ENCODE results near the gene ANO3.

- TF ChIP-seq USF2 (IDR thresholded peaks at IDR 0.05; ENCODE audit: low read length) (no peak), EP300 (IDR thresholded peaks at IDR 0.05; ENCODE audit: borderline replicate concordance in 1 of 2, low read depth in 2 of 2, low read length in 2 of 2) (no peak), CHD2 (IDR thresholded peaks at IDR 0.05; ENCODE audit: low read length) (no peak), SP1 (IDR thresholded peaks at IDR 0.05; ENCODE audit: low read depth, low read length) (no peak), RAD21 (IDR thresholded peaks at IDR 0.05 in 1 of 2, conservative IDR thresholded peaks at IDR 0.05 in 1 of 2; ENCODE audit: low read depth in 2 of 2, low read length in 2 of 2) (no peak), HDAC2 (IDR thresholded peaks at IDR 0.05; ENCODE audit: borderline replicate concordance in 1 of 2, low read depth in 2 of 2, low read length in 2 of 2) (no peak), YY1 (IDR thresholded peaks at IDR 0.05; ENCODE audit: low read depth, low read length) (no peak), POLR2A (IDR thresholded peaks at IDR 0.05; ENCODE audit: control extremely low read depth in 1 of 2, low read depth in 2 of 2, low read length in 2 of 2) (no peak), KDM1A (IDR thresholded peaks at IDR 0.05; ENCODE audit: borderline replicate concordance, low read length) (no peak), SIN3A (conservative IDR thresholded peaks at IDR 0.05 in 1 of 2, IDR thresholded peaks at IDR 0.05 in 1 of 2; ENCODE audit: low read depth in 1 of 2, low read length in 2 of 2) (no peak)
- TF ChIP-seq, protein P1, sequence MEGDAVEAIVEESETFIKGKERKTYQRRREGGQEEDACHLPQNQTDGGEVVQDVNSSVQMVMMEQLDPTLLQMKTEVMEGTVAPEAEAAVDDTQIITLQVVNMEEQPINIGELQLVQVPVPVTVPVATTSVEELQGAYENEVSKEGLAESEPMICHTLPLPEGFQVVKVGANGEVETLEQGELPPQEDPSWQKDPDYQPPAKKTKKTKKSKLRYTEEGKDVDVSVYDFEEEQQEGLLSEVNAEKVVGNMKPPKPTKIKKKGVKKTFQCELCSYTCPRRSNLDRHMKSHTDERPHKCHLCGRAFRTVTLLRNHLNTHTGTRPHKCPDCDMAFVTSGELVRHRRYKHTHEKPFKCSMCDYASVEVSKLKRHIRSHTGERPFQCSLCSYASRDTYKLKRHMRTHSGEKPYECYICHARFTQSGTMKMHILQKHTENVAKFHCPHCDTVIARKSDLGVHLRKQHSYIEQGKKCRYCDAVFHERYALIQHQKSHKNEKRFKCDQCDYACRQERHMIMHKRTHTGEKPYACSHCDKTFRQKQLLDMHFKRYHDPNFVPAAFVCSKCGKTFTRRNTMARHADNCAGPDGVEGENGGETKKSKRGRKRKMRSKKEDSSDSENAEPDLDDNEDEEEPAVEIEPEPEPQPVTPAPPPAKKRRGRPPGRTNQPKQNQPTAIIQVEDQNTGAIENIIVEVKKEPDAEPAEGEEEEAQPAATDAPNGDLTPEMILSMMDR (IDR thresholded peaks at IDR 0.05; ENCODE audit: control extremely low read depth in 1 of 3, insufficient read depth in 1 of 3, low read depth in 1 of 3, low read length in 3 of 3): no peak
Measured at GRCh38 chr11:26556582-26556981, 224.7 kb downstream of the ANO3 start.
